Neural cell (in vitro differentiated cells): ENCODE data around the gene MAP2K6. TPM values are rescaled to one million over a fixed set of nuclear protein-coding genes. Genes with fewer than 3 reads are reported as not detected.

Source experiments
- H2AFZ ChIP-seq: fragments of 200-600, 300-800 bp; sonication (generic), shearing (Covaris generic); 2 replicates; pipeline ENCODE4 v1.6.0; 2014; ENCODE audit warnings: low read depth, mild to moderate bottlenecking, antibody characterized with exemption, low read length, moderate library complexity
- H3F3A ChIP-seq: fragments of 200-600 bp; shearing (Covaris generic); 2 replicates; pipeline ENCODE4 v1.6.1; 2016; ENCODE audit warnings: mild to moderate bottlenecking, moderate library complexity, mixed read lengths, antibody characterized with exemption, low read length; ENCODE audit not compliant: insufficient read depth, poor library complexity, severe bottlenecking
- H3K27ac ChIP-seq: fragments of 200-600, 300-800 bp; sonication (generic), shearing (Covaris generic); 2 replicates; pipeline ENCODE4 v1.5.1; 2014; ENCODE audit warnings: mild to moderate bottlenecking, low read length, moderate library complexity
- H3K27me3 ChIP-seq: fragments of 300-800, 200-600 bp; sonication (generic), shearing (Covaris generic); 2 replicates; pipeline ENCODE4 v1.6.0; 2014; ENCODE audit warnings: mild to moderate bottlenecking, low read depth, low read length, moderate library complexity; ENCODE audit not compliant: insufficient read depth
- H3K36me3 ChIP-seq: fragments of 300-800, 200-600 bp; sonication (generic), shearing (Covaris generic); 2 replicates; pipeline ENCODE4 v1.5.1; 2014; ENCODE audit warnings: mild to moderate bottlenecking, antibody characterized with exemption, low read length, moderate library complexity; ENCODE audit not compliant: insufficient read depth
- H3K4me2 ChIP-seq: fragments of 300-800, 200-600 bp; sonication (generic), shearing (Covaris generic); 2 replicates; pipeline ENCODE4 v1.6.0; 2014; ENCODE audit warnings: mild to moderate bottlenecking, low read length
- H3K4me3 ChIP-seq: fragments of 300-800, 200-600 bp; sonication (generic), shearing (Covaris generic); 2 replicates; pipeline ENCODE4 v1.5.1; 2014; ENCODE audit warnings: mild to moderate bottlenecking, low read length, moderate library complexity
- H3K79me2 ChIP-seq: fragments of 200-600 bp; shearing (Covaris generic); replicated peaks from 2 replicates; pipeline ENCODE4 v1.6.0; 2014; ENCODE audit warnings: mild to moderate bottlenecking, low read length, moderate library complexity; ENCODE audit not compliant: insufficient read depth
- H3K9ac ChIP-seq: fragments of 300-800, 200-600 bp; sonication (generic), shearing (Covaris generic); 2 replicates; pipeline ENCODE4 v1.6.1; 2016; ENCODE audit warnings: mild to moderate bottlenecking, low read length, mixed read lengths
- H3K9me2 ChIP-seq: fragments of 200-600 bp; shearing (Covaris generic); 2 replicates; pipeline ENCODE4 v1.6.1; 2016; ENCODE audit warnings: mild to moderate bottlenecking, low read length, mixed read lengths; ENCODE audit not compliant: insufficient read depth
- H3K9me3 ChIP-seq: fragments of 200-600, 300-800 bp; sonication (generic), shearing (Covaris generic); 2 replicates; pipeline ENCODE4 v1.6.1; 2016; ENCODE audit warnings: mild to moderate bottlenecking, mixed run types, low read length, moderate library complexity, mixed read lengths
- H4K20me1 ChIP-seq: fragments of 200-600 bp; shearing (Covaris generic); 2 replicates; pipeline ENCODE4 v1.6.1; 2016; ENCODE audit warnings: mild to moderate bottlenecking, mixed run types; ENCODE audit not compliant: insufficient read depth
- CTCF ChIP-seq: fragments of 450-650 bp; IDR thresholded peaks from 2 replicates; pipeline ENCODE4 v1.5.1; 2014; ENCODE audit warnings: antibody characterized with exemption, mild to moderate bottlenecking, moderate library complexity; ENCODE audit not compliant: poor library complexity, severe bottlenecking
- EP300 ChIP-seq: fragments of 450-650 bp; conservative IDR thresholded peaks from 2 replicates; pipeline ENCODE4 v1.6.1; 2014; ENCODE audit warnings: antibody characterized with exemption, mild to moderate bottlenecking, moderate library complexity; ENCODE audit not compliant: poor library complexity, severe bottlenecking
- EZH2 ChIP-seq: fragments of 200-600, 300-800 bp; shearing (Covaris generic), sonication (generic); IDR thresholded peaks from 2 replicates; pipeline ENCODE4 v1.6.1; 2014; ENCODE audit warnings: antibody characterized with exemption, low read length, borderline replicate concordance, mild to moderate bottlenecking; ENCODE audit not compliant: insufficient read depth, poor library complexity, severe bottlenecking
- MXI1 ChIP-seq: fragments of 450-650 bp; conservative IDR thresholded peaks from 2 replicates; pipeline ENCODE4 v1.6.1; 2014; ENCODE audit warnings: antibody characterized with exemption, mild to moderate bottlenecking; ENCODE audit not compliant: poor library complexity, severe bottlenecking
- POLR2AphosphoS5 ChIP-seq: IDR thresholded peaks from 2 replicates; pipeline ENCODE4 v1.6.1; 2012
- RAD21 ChIP-seq: fragments of 450-650 bp; conservative IDR thresholded peaks from 2 replicates; pipeline ENCODE4 v1.6.1; 2014; ENCODE audit warnings: antibody characterized with exemption, mild to moderate bottlenecking, moderate library complexity
- REST ChIP-seq: IDR thresholded peaks from 2 replicates; pipeline ENCODE4 v1.6.1; 2012; ENCODE audit warnings: borderline replicate concordance
- SMC3 ChIP-seq: fragments of 450-650 bp; conservative IDR thresholded peaks from 2 replicates; pipeline ENCODE4 v1.6.1; 2014; ENCODE audit warnings: antibody characterized with exemption, mild to moderate bottlenecking, moderate library complexity; ENCODE audit not compliant: poor library complexity
- TAF1 ChIP-seq: IDR thresholded peaks from 2 replicates; pipeline ENCODE4 v1.6.1; 2012; ENCODE audit warnings: low read depth
- polyA plus RNA-seq: library from polyadenylated mRNA; depleted of rRNA; stranded (reverse); fragments of >200 nt; gene quantifications from 2 replicates; pipeline ENCODE4 v1.2.3, GENCODE V29; 2014

MAP2K6 gene
- polyA plus RNA-seq, 1 donor from 2014 or later: 10.5 TPM

GRCh38 chr17:69579961-69580677, 165.6 kb downstream of the MAP2K6 start:
- Histone ChIP-seq H3K4me3 (no peak overlapping the region), H2AFZ (no peak overlapping the region), H4K20me1 (no peaks in the 10 kb centered on the region), H3K9ac (no peak overlapping the region), H3K9me3 (no peaks in the 10 kb centered on the region), H3K4me2 (no peak overlapping the region), H3F3A (no peaks in the 10 kb centered on the region), H3K36me3 (no peaks in the 10 kb centered on the region), H3K27me3 (no peaks in the 10 kb centered on the region), H3K27ac (no peak overlapping the region), H3K9me2 (no peaks in the 10 kb centered on the region), H3K79me2 (no peaks in the 10 kb centered on the region)
- no peak for TF ChIP-seq MXI1
- TF ChIP-seq EZH2: no peak
- no peak for TF ChIP-seq REST
- TF ChIP-seq RAD21: no peak
- no peak for TF ChIP-seq SMC3
- TF ChIP-seq EP300: no peak
- no peak for TF ChIP-seq POLR2AphosphoS5
- TF ChIP-seq CTCF: no peak
- no peak for TF ChIP-seq TAF1

- no peaks in the 10 kb centered on the region for H3K27me3 ChIP-seq
- no peak overlapping the region for H3K27ac ChIP-seq
- H3K9me2 ChIP-seq: no peaks in the 10 kb centered on the region
- TF ChIP-seq MXI1 (no peak), POLR2AphosphoS5 (no peak), RAD21 (no peak), EP300 (no peak), TAF1 (no peak), EZH2 (no peak), SMC3 (no peak), REST (no peak), CTCF (no peak)
- H3F3A ChIP-seq: no peaks in the 10 kb centered on the region
- H2AFZ ChIP-seq: no peak overlapping the region
- H3K4me3 ChIP-seq: no peak overlapping the region
- no peaks in the 10 kb centered on the region for H3K79me2 ChIP-seq
- no peaks in the 10 kb centered on the region for H4K20me1 ChIP-seq
- H3K9ac ChIP-seq: no peak overlapping the region
- H3K9me3 ChIP-seq: no peaks in the 10 kb centered on the region
- H3K36me3 ChIP-seq: no peaks in the 10 kb centered on the region
- H3K4me2 ChIP-seq: no peak overlapping the region
These were observed 166.8 kb downstream of the MAP2K6 start for GRCh38 chr17:69581061-69581961.
